Activated T-cell treated with anti-CD3 and anti-CD28 coated beads, Interleukin-2, amount 50 U/mL, for 4 hours (primary cell): ENCODE data around the gene BCL6. TPM values are rescaled to one million over a fixed set of nuclear protein-coding genes. Genes with fewer than 3 reads are reported as not detected.

ENCODE experiments used
- ATAC-seq, 2 donors: fragments of 200-7000 bp; cut with Tn5 transposase; one replicate each; pipeline ENCODE4 v1.10.0; 2021
- DNase-seq: peaks from one replicate; pipeline ENCODE4 v3.0.0-alpha.2; 2020
- H3K27me3 Mint-ChIP-seq: one replicate; pipeline ENCODE4 v1.8.0; 2021; ENCODE audit warnings: low read depth, mixed read lengths
- H3K36me3 Mint-ChIP-seq: one replicate; pipeline ENCODE4 v1.8.0; 2022; ENCODE audit warnings: mixed read lengths; ENCODE audit not compliant: insufficient read depth
- H3K4me1 Mint-ChIP-seq: one replicate; pipeline ENCODE4 v1.8.0; 2021; ENCODE audit warnings: low read depth, mixed read lengths
- H3K4me3 Mint-ChIP-seq: one replicate; pipeline ENCODE4 v1.8.0; 2021; ENCODE audit warnings: mild to moderate bottlenecking, moderate library complexity, mixed read lengths
- H3K9me3 Mint-ChIP-seq: one replicate; pipeline ENCODE4 v1.8.0; 2021; ENCODE audit warnings: mixed read lengths
- total RNA-seq, 3 donors: library from RNA; stranded (reverse); gene quantifications; one replicate each; pipeline ENCODE4 v1.2.1, GENCODE V29; 2021

BCL6 gene
- 10 to 100 TPM; 35.7 to 40.5 (median 39.1) TPM for total RNA-seq

- Mint-ChIP-seq H3K4me3 (peak within 1 kb of the TSS; percentile 91), H3K36me3 (no peaks in the 10 kb centered on the region), H3K27me3 (no peaks in the 10 kb centered on the region), H3K4me1 (peaks cover 68% of the 10 kb centered on the region), H3K9me3 (no peaks in the 10 kb centered on the region)
- ATAC-seq (peak; percentile 40 to 45), DNase-seq (peak; percentile 85)
Measured at GRCh38 chr3:187745201-187746058, at the start of gene BCL6. BCL6 (minus strand) TSS chr3:187745468; CDS start chr3:187733693, 11,775 bp downstream.

GRCh38 chr3:187794731-187795130 lies 49.5 kb upstream of the BCL6 start:
- ATAC-seq = no peak
- DNase-seq = no peak
- no peaks in the 10 kb centered on the region for H3K9me3 Mint-ChIP-seq
- H3K36me3 Mint-ChIP-seq = no peaks in the 10 kb centered on the region
- H3K4me3 Mint-ChIP-seq = no peak overlapping the region
- H3K27me3 Mint-ChIP-seq = no peaks in the 10 kb centered on the region
- H3K4me1 Mint-ChIP-seq = peaks cover 26% of the 10 kb centered on the region

GRCh38 chr3:187793618-187794017 lies 48.4 kb upstream of the BCL6 start:
- H3K9me3 Mint-ChIP-seq = no peaks in the 10 kb centered on the region
- H3K4me1 Mint-ChIP-seq = peaks cover 20% of the 10 kb centered on the region
- no peak overlapping the region for H3K4me3 Mint-ChIP-seq
- DNase-seq (no peak), ATAC-seq (no peak)
- no peaks in the 10 kb centered on the region for H3K27me3 Mint-ChIP-seq
- H3K36me3 Mint-ChIP-seq = no peaks in the 10 kb centered on the region

- Mint-ChIP-seq H3K4me1 (peaks cover 11% of the 10 kb centered on the region), H3K36me3 (no peaks in the 10 kb centered on the region), H3K9me3 (no peaks in the 10 kb centered on the region), H3K27me3 (no peaks in the 10 kb centered on the region), H3K4me3 (no peak overlapping the region)
- ATAC-seq (no peak), DNase-seq (no peak)
Measured at GRCh38 chr3:187792521-187792920, 47.3 kb upstream of the BCL6 start.

GRCh38 chr3:187789872-187790271 lies 44.6 kb upstream of the BCL6 start:
- no peaks in the 10 kb centered on the region for H3K9me3 Mint-ChIP-seq
- H3K36me3 Mint-ChIP-seq = no peaks in the 10 kb centered on the region
- no peak for DNase-seq
- no peak for ATAC-seq
- H3K4me1 Mint-ChIP-seq = peaks cover 9% of the 10 kb centered on the region
- H3K27me3 Mint-ChIP-seq = no peaks in the 10 kb centered on the region
- H3K4me3 Mint-ChIP-seq = no peak overlapping the region

GRCh38 chr3:187788984-187789857 lies 44.0 kb upstream of the BCL6 start:
- no peaks in the 10 kb centered on the region for H3K27me3 Mint-ChIP-seq
- H3K36me3 Mint-ChIP-seq = no peaks in the 10 kb centered on the region
- H3K4me3 Mint-ChIP-seq = no peak overlapping the region
- peaks cover 9% of the 10 kb centered on the region for H3K4me1 Mint-ChIP-seq
- DNase-seq (no peak), ATAC-seq (peak; percentile 80 to 85)
- no peaks in the 10 kb centered on the region for H3K9me3 Mint-ChIP-seq

- H3K4me3 Mint-ChIP-seq = no peak overlapping the region
- H3K27me3 Mint-ChIP-seq = no peaks in the 10 kb centered on the region
- no peak for DNase-seq
- H3K36me3 Mint-ChIP-seq = no peaks in the 10 kb centered on the region
- peaks cover 15% of the 10 kb centered on the region for H3K4me1 Mint-ChIP-seq
- H3K9me3 Mint-ChIP-seq = no peaks in the 10 kb centered on the region
- peak; percentile 48 to 80 for ATAC-seq
Measured at GRCh38 chr3:187783098-187783497, 37.8 kb upstream of the BCL6 start.

- no peak overlapping the region for H3K4me3 Mint-ChIP-seq
- DNase-seq (no peak), ATAC-seq (no peak)
- H3K36me3 Mint-ChIP-seq = no peaks in the 10 kb centered on the region
- no peaks in the 10 kb centered on the region for H3K9me3 Mint-ChIP-seq
- H3K27me3 Mint-ChIP-seq = no peaks in the 10 kb centered on the region
- H3K4me1 Mint-ChIP-seq = peaks cover 26% of the 10 kb centered on the region
Measured at GRCh38 chr3:187782006-187782405, 36.7 kb upstream of the BCL6 start.

- Mint-ChIP-seq H3K9me3 (no peaks in the 10 kb centered on the region), H3K36me3 (no peaks in the 10 kb centered on the region), H3K4me1 (peaks cover 30% of the 10 kb centered on the region), H3K4me3 (no peak overlapping the region), H3K27me3 (no peaks in the 10 kb centered on the region)
- ATAC-seq (no peak), DNase-seq (no peak)
Measured at GRCh38 chr3:187781001-187781400, 35.7 kb upstream of the BCL6 start.

GRCh38 chr3:187778726-187779125 lies 33.5 kb upstream of the BCL6 start:
- DNase-seq = no peak
- Mint-ChIP-seq H3K4me3 (no peak overlapping the region), H3K27me3 (no peaks in the 10 kb centered on the region), H3K4me1 (peaks cover 33% of the 10 kb centered on the region), H3K36me3 (no peaks in the 10 kb centered on the region), H3K9me3 (no peaks in the 10 kb centered on the region)
- ATAC-seq = no peak

GRCh38 chr3:187777331-187777941 lies 32.2 kb upstream of the BCL6 start:
- Mint-ChIP-seq H3K27me3 (no peaks in the 10 kb centered on the region), H3K36me3 (no peaks in the 10 kb centered on the region), H3K4me3 (peak overlapping the region; percentile 43), H3K9me3 (no peaks in the 10 kb centered on the region), H3K4me1 (peaks cover 31% of the 10 kb centered on the region)
- DNase-seq (peak; percentile 16), ATAC-seq (peak; percentile 85 to 88)

- H3K4me3 Mint-ChIP-seq = no peak overlapping the region
Measured at GRCh38 chr3:187775549-187775948, 30.3 kb upstream of the BCL6 start.

GRCh38 chr3:187774185-187774789 lies 29.0 kb upstream of the BCL6 start:
- H3K4me1 Mint-ChIP-seq = peaks cover 45% of the 10 kb centered on the region
- ATAC-seq = no peak
- H3K36me3 Mint-ChIP-seq = no peaks in the 10 kb centered on the region
- no peak overlapping the region for H3K4me3 Mint-ChIP-seq
- H3K9me3 Mint-ChIP-seq = no peaks in the 10 kb centered on the region
- no peaks in the 10 kb centered on the region for H3K27me3 Mint-ChIP-seq
- DNase-seq = no peak

More at GRCh38 chr3:187775549-187775948, 30.3 kb upstream of the BCL6 start:
- no peaks in the 10 kb centered on the region for H3K9me3 Mint-ChIP-seq
- H3K27me3 Mint-ChIP-seq = no peaks in the 10 kb centered on the region
- ATAC-seq = no peak
- H3K4me1 Mint-ChIP-seq = peaks cover 34% of the 10 kb centered on the region
- no peak for DNase-seq
- H3K36me3 Mint-ChIP-seq = no peaks in the 10 kb centered on the region
